ENCODE results near the gene AUP1.

The AUP1 gene

DNA sequence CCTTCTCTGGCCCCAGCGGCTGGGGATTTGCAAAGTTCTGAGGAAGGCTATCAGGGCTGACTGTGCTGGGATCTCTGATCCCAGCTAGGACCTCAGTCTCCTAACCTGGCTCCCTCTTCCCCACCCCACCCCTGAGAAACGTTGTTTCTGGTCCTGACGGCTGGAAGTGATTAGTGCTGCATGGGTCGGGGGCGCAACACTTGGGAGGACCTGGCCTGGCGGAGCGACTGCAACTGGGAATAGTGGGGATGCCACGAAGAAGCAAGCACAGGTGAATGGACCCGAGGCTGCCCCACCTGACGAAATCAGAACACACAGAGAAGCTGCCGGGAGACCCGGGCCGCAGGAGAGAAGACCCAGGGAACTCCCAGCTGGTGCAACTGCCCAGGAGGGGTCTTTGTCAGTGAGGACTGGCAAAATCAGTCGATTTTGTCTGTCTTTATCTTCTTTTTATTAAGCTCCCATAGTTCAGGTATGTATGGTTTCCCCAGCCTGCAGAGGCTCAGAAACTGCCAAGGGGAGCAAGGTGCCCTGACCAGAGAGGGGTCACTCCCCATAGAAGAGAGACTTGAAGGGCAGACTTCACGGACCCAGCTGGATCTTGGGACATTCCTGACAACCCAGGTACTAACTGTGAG is 29.4 kb downstream of the AUP1 start:
- Histone ChIP-seq H3K27me3 (ENCODE audit: insufficient read depth, low read depth) (peaks cover 12% of the 10 kb centered on the region; the same call in 1 of the 2 replicates), H3K4me3 (IDR thresholded peaks at IDR 0.05; ENCODE audit: insufficient read depth, low read depth, low read length) (no peak overlapping the region), H3K9ac (no peak overlapping the region), H3K79me2 (ENCODE audit: insufficient read depth, low read depth) (no peaks in the 10 kb centered on the region), H3K4me1 (ENCODE audit: low read depth, poor library complexity, severe bottlenecking) (peaks cover 10% of the 10 kb centered on the region), H3K36me3 (ENCODE audit: insufficient read depth) (no peaks in the 10 kb centered on the region), H3K4me2 (no peak overlapping the region), H3K27ac (no peak overlapping the region), H4K20me1 (ENCODE audit: insufficient read depth) (no peaks in the 10 kb centered on the region), H2AFZ (ENCODE audit: low read depth) (no peak overlapping the region)
- TF ChIP-seq, protein P1, sequence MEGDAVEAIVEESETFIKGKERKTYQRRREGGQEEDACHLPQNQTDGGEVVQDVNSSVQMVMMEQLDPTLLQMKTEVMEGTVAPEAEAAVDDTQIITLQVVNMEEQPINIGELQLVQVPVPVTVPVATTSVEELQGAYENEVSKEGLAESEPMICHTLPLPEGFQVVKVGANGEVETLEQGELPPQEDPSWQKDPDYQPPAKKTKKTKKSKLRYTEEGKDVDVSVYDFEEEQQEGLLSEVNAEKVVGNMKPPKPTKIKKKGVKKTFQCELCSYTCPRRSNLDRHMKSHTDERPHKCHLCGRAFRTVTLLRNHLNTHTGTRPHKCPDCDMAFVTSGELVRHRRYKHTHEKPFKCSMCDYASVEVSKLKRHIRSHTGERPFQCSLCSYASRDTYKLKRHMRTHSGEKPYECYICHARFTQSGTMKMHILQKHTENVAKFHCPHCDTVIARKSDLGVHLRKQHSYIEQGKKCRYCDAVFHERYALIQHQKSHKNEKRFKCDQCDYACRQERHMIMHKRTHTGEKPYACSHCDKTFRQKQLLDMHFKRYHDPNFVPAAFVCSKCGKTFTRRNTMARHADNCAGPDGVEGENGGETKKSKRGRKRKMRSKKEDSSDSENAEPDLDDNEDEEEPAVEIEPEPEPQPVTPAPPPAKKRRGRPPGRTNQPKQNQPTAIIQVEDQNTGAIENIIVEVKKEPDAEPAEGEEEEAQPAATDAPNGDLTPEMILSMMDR (conservative IDR thresholded peaks at IDR 0.05; ENCODE audit: low read depth, low read length): no peak

DNA sequence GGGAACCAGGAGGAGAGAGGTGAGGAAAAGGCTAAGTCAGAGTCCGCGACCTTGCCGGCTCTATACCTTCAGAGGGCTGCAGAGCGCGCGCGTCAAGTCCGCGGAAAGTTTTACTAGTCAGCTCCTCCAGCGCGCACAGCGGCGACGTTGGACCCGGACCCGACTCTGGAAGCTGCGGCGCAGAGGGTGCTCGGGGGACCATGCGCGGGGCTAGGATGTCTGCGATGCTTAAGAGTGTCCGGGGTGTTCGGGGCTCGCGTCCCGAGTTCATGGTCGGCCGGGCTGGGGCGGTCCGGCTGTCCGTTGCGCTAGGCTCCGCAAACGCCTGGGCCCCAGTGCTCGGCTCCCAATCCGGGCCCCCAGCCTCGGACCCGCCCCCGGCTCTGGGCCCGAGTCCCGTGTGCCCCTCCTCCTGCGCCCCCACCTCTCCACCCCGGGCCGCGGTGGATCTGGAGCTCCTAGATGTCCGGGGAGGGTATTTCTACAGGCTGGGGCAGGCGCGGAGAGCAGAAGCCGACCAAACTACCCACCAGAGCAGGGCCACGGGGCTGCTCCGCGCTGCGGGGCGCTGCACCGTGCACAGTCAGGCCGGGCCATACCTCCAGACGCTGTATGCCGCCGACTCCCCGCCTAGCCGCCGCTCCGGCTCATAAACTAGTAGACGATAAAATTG is 30.1 kb downstream of the AUP1 start, which contains the start of gene LBX2:
Gene LBX2, minus strand, starts transcription at position 337 of the 673 bp plus-strand sequence. Its CDS starts 66 bp downstream, at position 271.
- Histone ChIP-seq H3K4me1 (ENCODE audit: low read depth, poor library complexity, severe bottlenecking) (peaks cover 10% of the 10 kb centered on the region), H3K79me2 (ENCODE audit: insufficient read depth, low read depth) (no peaks in the 10 kb centered on the region), H4K20me1 (ENCODE audit: insufficient read depth) (no peaks in the 10 kb centered on the region), H3K27me3 (ENCODE audit: insufficient read depth, low read depth) (peaks cover 12% of the 10 kb centered on the region; the same call in 1 of the 2 replicates), H3K27ac (no peak within 1 kb of the TSS), H3K9ac (no peak within 1 kb of the TSS), H2AFZ (ENCODE audit: low read depth) (no peak within 1 kb of the TSS), H3K4me3 (IDR thresholded peaks at IDR 0.05; ENCODE audit: insufficient read depth, low read depth, low read length) (no peak within 1 kb of the TSS), H3K4me2 (no peak within 1 kb of the TSS), H3K36me3 (ENCODE audit: insufficient read depth) (no peaks in the 10 kb centered on the region)
- TF ChIP-seq, protein P1 (conservative IDR thresholded peaks at IDR 0.05; ENCODE audit: low read depth, low read length): no peak

DNA sequence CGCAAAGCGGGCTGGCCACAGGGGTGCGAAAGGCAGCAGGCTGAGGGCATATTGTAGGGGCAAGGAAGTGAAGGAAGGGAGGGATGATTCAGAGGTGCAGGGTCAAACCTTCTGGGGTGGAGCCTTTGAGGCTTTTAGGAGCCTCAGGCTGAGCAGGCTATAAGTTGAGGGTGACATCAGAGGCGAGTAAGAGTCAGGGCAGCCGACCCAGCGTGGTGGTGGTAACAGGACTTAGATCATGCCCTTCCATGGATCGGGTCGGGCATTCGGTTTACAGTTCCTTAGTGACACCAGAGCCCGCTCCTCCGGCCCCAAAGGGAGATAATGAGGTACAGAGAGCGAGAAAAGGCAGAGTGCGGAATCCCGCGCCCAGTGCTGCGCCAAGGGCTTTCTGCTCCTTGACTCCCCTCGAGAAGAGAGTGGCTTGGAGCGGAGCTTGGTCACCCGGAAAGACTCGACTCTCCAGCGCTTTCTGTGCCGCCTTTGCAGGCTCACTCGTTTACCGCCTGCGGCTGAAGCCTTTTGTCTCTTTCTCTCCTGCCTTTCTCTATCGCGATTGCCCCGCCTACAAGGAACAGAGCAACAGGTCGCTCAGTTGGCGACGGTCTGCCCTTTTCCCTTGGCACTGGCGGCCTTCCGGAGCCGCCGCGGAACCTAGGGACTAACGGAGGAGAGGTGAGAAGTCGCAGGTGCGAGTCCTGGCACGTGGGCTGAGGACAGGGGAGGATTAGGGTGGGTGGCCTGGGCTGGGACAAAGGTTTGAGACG is 30.8 kb downstream of the AUP1 start:
- H3K79me2 ChIP-seq (ENCODE audit: insufficient read depth, low read depth): no peaks in the 10 kb centered on the region
- H2AFZ ChIP-seq (ENCODE audit: low read depth): no peak overlapping the region
- H3K9ac ChIP-seq: no peak overlapping the region
- H3K36me3 ChIP-seq (ENCODE audit: insufficient read depth): no peaks in the 10 kb centered on the region
- no peaks in the 10 kb centered on the region for H4K20me1 ChIP-seq (ENCODE audit: insufficient read depth)
- H3K27me3 ChIP-seq (ENCODE audit: insufficient read depth, low read depth): peaks cover 12% of the 10 kb centered on the region; the same call in 1 of the 2 replicates
- TF ChIP-seq, protein P1 (conservative IDR thresholded peaks at IDR 0.05; ENCODE audit: low read depth, low read length): no peak
- H3K4me1 ChIP-seq (ENCODE audit: low read depth, poor library complexity, severe bottlenecking): peaks cover 10% of the 10 kb centered on the region
- H3K27ac ChIP-seq: no peak overlapping the region
- no peak overlapping the region for H3K4me2 ChIP-seq
- H3K4me3 ChIP-seq (IDR thresholded peaks at IDR 0.05; ENCODE audit: insufficient read depth, low read depth, low read length): no peak overlapping the region

DNA sequence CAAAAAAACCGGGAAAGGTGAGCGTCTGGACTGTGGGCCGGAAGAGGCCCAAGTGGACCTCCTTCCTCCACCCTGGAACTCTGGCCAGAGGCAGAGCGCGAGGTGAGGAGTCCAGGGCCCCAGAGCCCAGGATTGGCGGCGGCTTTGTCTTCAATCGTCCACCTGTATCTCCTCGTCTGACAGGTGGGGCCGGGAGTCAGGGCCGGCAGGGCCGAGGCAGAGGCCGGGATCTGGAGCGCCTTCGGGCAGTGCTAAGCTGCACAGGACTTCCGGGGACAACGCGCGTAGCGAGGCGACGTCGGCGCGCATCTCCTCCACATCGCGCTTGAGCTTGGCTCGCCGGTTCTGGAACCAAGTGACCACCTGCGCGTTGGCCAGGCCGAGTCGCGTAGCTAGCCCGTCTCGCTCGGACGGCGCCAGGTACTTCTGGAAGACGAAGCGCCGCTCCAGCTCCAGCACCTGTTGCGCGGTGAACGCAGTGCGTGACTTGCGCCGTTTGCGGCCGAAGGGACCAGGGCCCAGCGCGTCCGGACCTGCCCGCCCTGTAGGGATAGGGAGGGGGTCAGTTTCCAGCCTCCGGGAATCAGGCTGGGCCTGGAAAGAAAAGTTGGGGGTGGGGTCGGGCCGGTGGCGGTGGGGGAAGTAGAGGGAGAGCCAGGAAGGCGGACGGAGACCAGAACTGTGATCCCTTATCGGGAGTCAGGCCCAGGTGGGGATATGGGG is 31.6 kb downstream of the AUP1 start:
- H4K20me1 ChIP-seq (ENCODE audit: insufficient read depth): no peaks in the 10 kb centered on the region
- H3K27ac ChIP-seq: no peak overlapping the region
- no peaks in the 10 kb centered on the region for H3K36me3 ChIP-seq (ENCODE audit: insufficient read depth)
- no peak overlapping the region for H3K4me2 ChIP-seq
- peaks cover 10% of the 10 kb centered on the region for H3K4me1 ChIP-seq (ENCODE audit: low read depth, poor library complexity, severe bottlenecking)
- no peak overlapping the region for H2AFZ ChIP-seq (ENCODE audit: low read depth)
- peaks cover 10% of the 10 kb centered on the region; the same call in 1 of the 2 replicates for H3K27me3 ChIP-seq (ENCODE audit: insufficient read depth, low read depth)
- H3K79me2 ChIP-seq (ENCODE audit: insufficient read depth, low read depth): no peaks in the 10 kb centered on the region
- no peak overlapping the region for H3K9ac ChIP-seq
- TF ChIP-seq, protein P1 (conservative IDR thresholded peaks at IDR 0.05; ENCODE audit: low read depth, low read length): no peak
- no peak overlapping the region for H3K4me3 ChIP-seq (IDR thresholded peaks at IDR 0.05; ENCODE audit: insufficient read depth, low read depth, low read length)
